ENCODE data around the gene BICC1. TPM values are rescaled to one million over a fixed set of nuclear protein-coding genes. Genes with fewer than 3 reads are reported as not detected.

The BICC1 gene
- total RNA-seq, 1 experiment from 2014 or later: 0.67 TPM

GRCh38 chr10:58608826-58609531, 96.3 kb downstream of the BICC1 start:
- no peaks in the 10 kb centered on the region for H3K4me1 ChIP-seq (ENCODE audit: control insufficient read depth, insufficient read depth, low read length)
- no peak overlapping the region for H3K4me3 ChIP-seq (ENCODE audit: low read depth in 2 of 2, low read length in 2 of 2)
- H3K27ac ChIP-seq (ENCODE audit: low read length): no peak overlapping the region
- no peak for ATAC-seq
- no peak for TF ChIP-seq TCF7L2 (IDR thresholded peaks at IDR 0.05; ENCODE audit: low read depth, low read length)
- TF ChIP-seq SIN3A (IDR thresholded peaks at IDR 0.05; ENCODE audit: borderline replicate concordance, insufficient read depth, low read depth, low read length): no peak
- TF ChIP-seq REST (IDR thresholded peaks at IDR 0.05; ENCODE audit: insufficient read depth in 1 of 2, low read depth in 2 of 2, low read length in 1 of 2): no peak
- no peak for TF ChIP-seq POLR2AphosphoS5 (IDR thresholded peaks at IDR 0.05; ENCODE audit: low read depth, low read length)
- no peak for TF ChIP-seq CTCF (IDR thresholded peaks at IDR 0.05)
- H3K36me3 ChIP-seq (ENCODE audit: control insufficient read depth, insufficient read depth, low read length): no peaks in the 10 kb centered on the region
- intact Hi-C loops (cut with micrococcal nuclease; ENCODE audit: unreplicated experiment): no loop called here
- ChIA-PET CTCF (no interaction called here), POLR2A (no interaction called here)
- H3K9me3 ChIP-seq (ENCODE audit: control insufficient read depth, insufficient read depth, low read depth, low read length): no peaks in the 10 kb centered on the region
- no peaks in the 10 kb centered on the region for H3K27me3 ChIP-seq (ENCODE audit: control insufficient read depth, insufficient read depth, low read length)
- in situ Hi-C loops (cut with HindIII; ENCODE audit: low pct_unique_long_range_greater_than_20kb, low sequenced_read_pairs): no loop called here
- no TSS peak for BruUV-seq (replicated peaks)
- DNase-seq (ENCODE audit: low read depth, low spot score): no peak

GRCh38 chr10:58609532-58610150, 97.0 kb downstream of the BICC1 start:
- CTCF ChIA-PET: no interaction called here
- ATAC-seq: no peak
- no peaks in the 10 kb centered on the region for H3K9me3 ChIP-seq (ENCODE audit: control insufficient read depth, insufficient read depth, low read depth, low read length)
- H3K27ac ChIP-seq (ENCODE audit: low read length): no peak overlapping the region
- POLR2A ChIA-PET: no interaction called here
- intact Hi-C loops (cut with micrococcal nuclease; ENCODE audit: unreplicated experiment) (no loop called here), in situ Hi-C loops (cut with HindIII; ENCODE audit: low pct_unique_long_range_greater_than_20kb, low sequenced_read_pairs) (no loop called here)
- no peaks in the 10 kb centered on the region for H3K27me3 ChIP-seq (ENCODE audit: control insufficient read depth, insufficient read depth, low read length)
- no peak overlapping the region for H3K4me3 ChIP-seq (ENCODE audit: low read depth in 2 of 2, low read length in 2 of 2)
- BruUV-seq (replicated peaks): no TSS peak
- no peak for TF ChIP-seq CTCF (IDR thresholded peaks at IDR 0.05)
- TF ChIP-seq REST (IDR thresholded peaks at IDR 0.05; ENCODE audit: insufficient read depth in 1 of 2, low read depth in 2 of 2, low read length in 1 of 2): no peak
- TF ChIP-seq SIN3A (IDR thresholded peaks at IDR 0.05; ENCODE audit: borderline replicate concordance, insufficient read depth, low read depth, low read length): no peak
- no peak for TF ChIP-seq TCF7L2 (IDR thresholded peaks at IDR 0.05; ENCODE audit: low read depth, low read length)
- H3K36me3 ChIP-seq (ENCODE audit: control insufficient read depth, insufficient read depth, low read length): no peaks in the 10 kb centered on the region
- no peak for DNase-seq (ENCODE audit: low read depth, low spot score)
- H3K4me1 ChIP-seq (ENCODE audit: control insufficient read depth, insufficient read depth, low read length): no peaks in the 10 kb centered on the region
